Fibroblast of lung (primary cell): Measurements from ENCODE around the gene SLC9B2. TPM values are rescaled to one million over a fixed set of nuclear protein-coding genes. Genes with fewer than 3 reads are reported as not detected.

ENCODE experiments used
- DNase-seq, 2 donors: peaks; one replicate each; pipeline versions ENCODE4 v3.0.0 to v3.0.0-alpha.2; 2010; ENCODE audit warnings: low read depth in 2 of 2
- H2AFZ ChIP-seq: 2 replicates; pipeline ENCODE4 v1.5.1; 2012; ENCODE audit warnings: low read length, control low read depth, inconsistent platforms
- H3K27ac ChIP-seq: 2 replicates; pipeline ENCODE4 v1.5.1; 2011; ENCODE audit warnings: low read length, control low read depth; ENCODE audit not compliant: insufficient read depth
- H3K27me3 ChIP-seq: 2 replicates; pipeline ENCODE4 v1.5.1; 2011; ENCODE audit warnings: mild to moderate bottlenecking, low read length; ENCODE audit not compliant: control insufficient read depth, insufficient read depth
- H3K36me3 ChIP-seq: 2 replicates; pipeline ENCODE4 v1.5.1; 2011; ENCODE audit warnings: low read length; ENCODE audit not compliant: control insufficient read depth, insufficient read depth
- H3K4me1 ChIP-seq: 2 replicates; pipeline ENCODE4 v1.5.1; 2011; ENCODE audit warnings: low read length; ENCODE audit not compliant: control insufficient read depth, insufficient read depth; ENCODE audit errors: extremely low read depth
- H3K4me2 ChIP-seq: 2 replicates; pipeline ENCODE4 v1.5.1; 2011; ENCODE audit warnings: low read length, control low read depth; ENCODE audit not compliant: insufficient read depth; ENCODE audit errors: extremely low read depth
- H3K4me3 ChIP-seq, 4 experiments: fragments of 200-600 bp in 1 of 4; sonication (generic) in 1 of 4; replicated peaks in 1 of 4; 2 replicates each; pipeline ENCODE4 v1.5.1; 2011 to 2016; ENCODE audit warnings: low read length in 4 of 4, low read depth in 3 of 4, mild to moderate bottlenecking in 3 of 4, control low read depth in 2 of 4, inconsistent platforms in 1 of 4, mixed read lengths in 1 of 4; ENCODE audit not compliant: insufficient read depth in 1 of 4; ENCODE audit errors: control extremely low read depth in 1 of 4
- H3K79me2 ChIP-seq: 2 replicates; pipeline ENCODE4 v1.5.1; 2012; ENCODE audit warnings: mild to moderate bottlenecking, low read length, inconsistent platforms; ENCODE audit not compliant: control insufficient read depth, insufficient read depth
- H3K9ac ChIP-seq: 2 replicates; pipeline ENCODE4 v1.5.1; 2011; ENCODE audit warnings: mild to moderate bottlenecking, low read length, control low read depth; ENCODE audit not compliant: insufficient read depth
- H3K9me3 ChIP-seq: 2 replicates; pipeline ENCODE4 v1.5.1; 2012; ENCODE audit warnings: low read depth, low read length; ENCODE audit not compliant: control insufficient read depth, insufficient read depth
- H4K20me1 ChIP-seq: 2 replicates; pipeline ENCODE4 v1.5.1; 2011; ENCODE audit warnings: low read length; ENCODE audit not compliant: control insufficient read depth, insufficient read depth; ENCODE audit errors: extremely low read depth
- EZH2 ChIP-seq: IDR thresholded peaks from 2 replicates; pipeline ENCODE4 v1.5.1; 2012; ENCODE audit warnings: low read length, control low read depth, mild to moderate bottlenecking; ENCODE audit errors: missing control alignments
- polyA plus RNA-seq, 2 donors: library from polyadenylated mRNA; depleted of rRNA in 1 of 2; stranded (reverse) in 1 of 2; unstranded in 1 of 2; fragments of >200 nt; gene quantifications; 2 replicates each; pipeline ENCODE4 v1.2.1, GENCODE V29; 2011 to 2012; ENCODE audit warnings: missing spikeins in 1 of 2
- total RNA-seq: library from RNA; depleted of rRNA; stranded (reverse); fragments of >200 nt; gene quantifications from 2 replicates; pipeline ENCODE4 v1.2.1, GENCODE V29; 2014
- TF ChIP-seq, protein P1 (sequence below), 2 donors: IDR thresholded peaks in 1 of 2; conservative IDR thresholded peaks in 1 of 2; 1 replicate in 1 of 2; 2 replicates in 1 of 2; pipeline ENCODE4 v1.5.1; 2011 to 2012; ENCODE audit warnings: low read length in 2 of 2, control low read depth in 1 of 2, inconsistent platforms in 1 of 2, low read depth in 1 of 2, mild to moderate bottlenecking in 1 of 2

Gene SLC9B2
- total and polyA plus RNA-seq, 2 donors (not counting 1 experiment from before 2014, with no cell fraction given), result 14.8 to 17.5 TPM

DNA sequence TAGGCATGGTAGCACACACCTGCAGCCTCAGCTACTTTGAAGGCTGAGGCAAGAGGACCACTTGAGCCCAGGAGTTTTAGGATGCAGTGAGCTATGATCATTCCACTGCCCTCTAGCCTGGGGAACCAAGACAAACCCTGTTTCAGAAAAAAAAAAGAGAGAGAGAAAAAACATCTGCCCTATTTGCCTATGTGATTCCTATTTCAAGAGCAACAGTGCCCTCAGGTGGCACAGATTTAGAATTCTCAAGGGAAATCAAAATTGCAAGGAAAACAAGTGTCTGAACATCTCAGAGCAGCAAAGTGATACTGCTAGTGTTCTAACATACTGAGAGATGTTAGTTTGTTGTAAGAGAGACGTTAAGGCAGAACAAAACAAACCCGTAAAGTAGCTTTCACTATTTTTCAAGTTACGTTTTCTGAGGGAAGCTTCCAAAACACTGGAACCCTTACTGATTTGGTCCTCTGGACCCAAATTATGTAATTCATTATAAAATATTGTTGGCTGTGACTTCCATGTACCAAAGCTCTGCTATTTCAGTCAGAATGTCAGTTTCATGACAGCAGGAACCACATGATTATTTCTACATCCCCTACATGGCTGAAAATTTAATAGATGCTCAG, 15.2 kb upstream of the SLC9B2 start:
- peak; percentile 56 to 84 for DNase-seq
- TF ChIP-seq EZH2, result no peak
- TF ChIP-seq, protein P1, sequence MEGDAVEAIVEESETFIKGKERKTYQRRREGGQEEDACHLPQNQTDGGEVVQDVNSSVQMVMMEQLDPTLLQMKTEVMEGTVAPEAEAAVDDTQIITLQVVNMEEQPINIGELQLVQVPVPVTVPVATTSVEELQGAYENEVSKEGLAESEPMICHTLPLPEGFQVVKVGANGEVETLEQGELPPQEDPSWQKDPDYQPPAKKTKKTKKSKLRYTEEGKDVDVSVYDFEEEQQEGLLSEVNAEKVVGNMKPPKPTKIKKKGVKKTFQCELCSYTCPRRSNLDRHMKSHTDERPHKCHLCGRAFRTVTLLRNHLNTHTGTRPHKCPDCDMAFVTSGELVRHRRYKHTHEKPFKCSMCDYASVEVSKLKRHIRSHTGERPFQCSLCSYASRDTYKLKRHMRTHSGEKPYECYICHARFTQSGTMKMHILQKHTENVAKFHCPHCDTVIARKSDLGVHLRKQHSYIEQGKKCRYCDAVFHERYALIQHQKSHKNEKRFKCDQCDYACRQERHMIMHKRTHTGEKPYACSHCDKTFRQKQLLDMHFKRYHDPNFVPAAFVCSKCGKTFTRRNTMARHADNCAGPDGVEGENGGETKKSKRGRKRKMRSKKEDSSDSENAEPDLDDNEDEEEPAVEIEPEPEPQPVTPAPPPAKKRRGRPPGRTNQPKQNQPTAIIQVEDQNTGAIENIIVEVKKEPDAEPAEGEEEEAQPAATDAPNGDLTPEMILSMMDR (conservative IDR thresholded peaks at IDR 0.05 in 1 of 2, IDR thresholded peaks at IDR 0.05 in 1 of 2; ENCODE audit: low read depth in 1 of 2, low read length in 2 of 2), result peak; percentile 62 to 66
- Histone ChIP-seq H3K9me3 (no peaks in the 10 kb centered on the region), H3K9ac (no peak overlapping the region), H2AFZ (no peak overlapping the region), H3K36me3 (peaks cover 2% of the 10 kb centered on the region), H4K20me1 (no peaks in the 10 kb centered on the region), H3K4me2 (no peak overlapping the region), H3K27me3 (no peaks in the 10 kb centered on the region), H3K79me2 (no peaks in the 10 kb centered on the region), H3K4me1 (no peaks in the 10 kb centered on the region), H3K27ac (no peak overlapping the region), H3K4me3 (no peak overlapping the region)

DNA sequence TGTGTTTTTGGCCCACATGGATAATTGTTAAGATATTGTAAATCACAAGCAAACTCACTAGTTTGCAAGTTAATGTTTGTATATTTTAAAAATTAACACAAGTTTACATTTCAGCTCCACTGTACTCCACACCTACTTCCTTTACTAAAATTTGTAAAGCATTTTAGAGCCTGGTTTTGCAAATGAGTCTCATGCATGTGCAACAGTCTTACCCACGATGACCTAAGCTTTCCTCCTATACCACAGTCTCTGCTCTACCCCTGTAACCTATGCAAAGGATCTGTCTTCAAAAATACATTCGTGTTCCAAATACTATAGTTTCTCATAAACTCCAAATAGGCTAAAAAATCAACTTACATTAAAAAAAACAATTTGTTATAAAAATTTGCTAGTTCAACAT, 12.9 kb upstream of the SLC9B2 start:
- H3K79me2 ChIP-seq, result no peaks in the 10 kb centered on the region
- H3K9me3 ChIP-seq, result no peaks in the 10 kb centered on the region
- no peak overlapping the region for H3K4me2 ChIP-seq
- H3K27ac ChIP-seq, result no peak overlapping the region
- H3K36me3 ChIP-seq, result peaks cover 3% of the 10 kb centered on the region
- H2AFZ ChIP-seq, result no peak overlapping the region
- no peak overlapping the region for H3K9ac ChIP-seq
- no peak overlapping the region for H3K4me3 ChIP-seq
- TF ChIP-seq EZH2, result no peak
- TF ChIP-seq, protein P1 (conservative IDR thresholded peaks at IDR 0.05 in 1 of 2, IDR thresholded peaks at IDR 0.05 in 1 of 2; ENCODE audit: low read depth in 1 of 2, low read length in 2 of 2), result no peak
- H3K27me3 ChIP-seq, result no peaks in the 10 kb centered on the region
- no peaks in the 10 kb centered on the region for H3K4me1 ChIP-seq
- no peak for DNase-seq
- H4K20me1 ChIP-seq, result no peaks in the 10 kb centered on the region

DNA sequence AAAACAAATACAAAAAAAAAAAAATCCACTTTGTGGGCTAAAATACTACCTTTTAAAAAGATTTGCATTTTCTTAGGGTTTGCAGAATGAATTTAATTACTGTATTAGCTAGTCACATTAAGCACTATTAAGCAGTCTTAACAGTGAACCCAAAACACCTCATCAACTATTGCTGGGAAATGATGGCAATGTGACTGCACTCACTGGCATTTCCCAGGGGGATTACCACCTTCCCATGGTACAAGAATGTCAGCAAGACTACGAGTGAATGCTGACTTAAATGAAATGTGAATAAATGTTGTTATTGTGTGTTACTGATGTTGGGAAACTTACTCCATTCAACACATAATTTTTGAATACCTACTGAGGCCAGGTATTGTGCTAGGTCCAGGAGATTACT, 10.0 kb upstream of the SLC9B2 start:
- DNase-seq, result no peak
- Histone ChIP-seq H3K36me3 (peaks cover 3% of the 10 kb centered on the region), H3K9me3 (no peaks in the 10 kb centered on the region)

More for the DNA sequence above, 10.0 kb upstream of the SLC9B2 start:
- H3K4me3 ChIP-seq, result no peak overlapping the region
- H3K9ac ChIP-seq, result no peak overlapping the region
- H2AFZ ChIP-seq, result no peak overlapping the region
- H3K27ac ChIP-seq, result no peak overlapping the region
- no peaks in the 10 kb centered on the region for H4K20me1 ChIP-seq
- H3K79me2 ChIP-seq, result no peaks in the 10 kb centered on the region
- H3K4me2 ChIP-seq, result no peak overlapping the region
- no peaks in the 10 kb centered on the region for H3K27me3 ChIP-seq
- H3K4me1 ChIP-seq, result no peaks in the 10 kb centered on the region
- no peak for TF ChIP-seq EZH2
- TF ChIP-seq, protein P1 (conservative IDR thresholded peaks at IDR 0.05 in 1 of 2, IDR thresholded peaks at IDR 0.05 in 1 of 2; ENCODE audit: low read depth in 1 of 2, low read length in 2 of 2), result no peak
